HL-60 (cell line): ENCODE measurements around the gene TENM4.

Source experiments
- CTCF ChIP-seq: IDR thresholded peaks from one replicate; pipeline ENCODE4 v1.5.1; 2011; ENCODE audit warnings: low read length, control low read depth, inconsistent platforms; ENCODE audit not compliant: insufficient read depth
- GABPA ChIP-seq: IDR thresholded peaks from 2 replicates; pipeline ENCODE4 v1.6.1; 2012; ENCODE audit warnings: low read depth
- POLR2AphosphoS5 ChIP-seq: IDR thresholded peaks from 2 replicates; pipeline ENCODE4 v1.6.1; 2012; ENCODE audit warnings: low read depth
- REST ChIP-seq: IDR thresholded peaks from 2 replicates; pipeline ENCODE4 v1.6.1; 2012; ENCODE audit warnings: low read depth; ENCODE audit not compliant: insufficient replicate concordance

- no peak for TF ChIP-seq CTCF
- TF ChIP-seq REST, result no peak
- no peak for TF ChIP-seq POLR2AphosphoS5
- TF ChIP-seq GABPA, result no peak
Measured at GRCh38 chr11:79035881-79036280, 404.9 kb downstream of the TENM4 start.
